PC-3 (cell line): ENCODE measurements around the gene SCO1. TPM values are rescaled to one million over a fixed set of nuclear protein-coding genes. Genes with fewer than 3 reads are reported as not detected.

Experiments
- ATAC-seq: fragments of 200-7000 bp; cut with Tn5 transposase; 2 replicates; pipeline ENCODE4 v1.9.1; 2020; ENCODE audit warnings: mild to moderate bottlenecking, moderate library complexity
- BruUV-seq: library from RNA; stranded (reverse); fragments of 400-500 nt; replicated peaks from 2 replicates; lab custom pipeline; 2021; lab: Mats Ljungman, UMichigan
- CTCF ChIA-PET: fragments of 300-600 bp; sonication (Branson Sonifier 250); formaldehyde crosslinking; loops from one replicate; lab custom pipeline; 2022; ENCODE audit warnings: antibody characterized with exemption; lab: Charles Lee
- POLR2A ChIA-PET: fragments of 300-600 bp; sonication (Branson Sonifier 250); formaldehyde crosslinking; loops from one replicate; lab custom pipeline; 2022; ENCODE audit warnings: antibody characterized with exemption; ENCODE audit not compliant: unreplicated experiment; lab: Charles Lee
- DNase-seq: peaks from one replicate; pipeline ENCODE4 v3.0.0-alpha.2; 2015
- H2AFZ ChIP-seq: fragments of 300-600 bp; sonication (generic); 2 replicates; pipeline ENCODE4 v1.6.0; 2016; ENCODE audit warnings: antibody characterized with exemption, low read length
- H3F3A ChIP-seq: fragments of 300-600 bp; sonication (generic); one replicate; pipeline ENCODE4 v1.6.0; 2017; ENCODE audit warnings: antibody characterized with exemption, low read length, control low read depth, mild to moderate bottlenecking; ENCODE audit not compliant: unreplicated experiment
- H3K27ac ChIP-seq: fragments of 300-600 bp; sonication (generic); 2 replicates; pipeline ENCODE4 v1.5.1; 2016; ENCODE audit warnings: mild to moderate bottlenecking, low read length
- H3K27me3 ChIP-seq: fragments of 300-600 bp; sonication (generic); 2 replicates; pipeline ENCODE4 v1.6.1; 2016; ENCODE audit warnings: low read length, mixed read lengths
- H3K36me3 ChIP-seq: fragments of 300-600 bp; sonication (generic); 2 replicates; pipeline ENCODE4 v1.6.1; 2016; ENCODE audit warnings: low read depth, mixed run types, low read length, mixed read lengths
- H3K4me1 ChIP-seq: fragments of 300-600 bp; sonication (generic); 2 replicates; pipeline ENCODE4 v1.5.1; 2016; ENCODE audit warnings: low read length; ENCODE audit not compliant: insufficient read depth
- H3K4me2 ChIP-seq: fragments of 300-600 bp; sonication (generic); 2 replicates; pipeline ENCODE4 v1.6.0; 2016; ENCODE audit warnings: low read length
- H3K4me3 ChIP-seq: fragments of 300-600 bp; sonication (generic); 2 replicates; pipeline ENCODE4 v1.5.1; 2016; ENCODE audit warnings: mild to moderate bottlenecking, low read length, mixed read lengths
- H3K79me2 ChIP-seq: fragments of 300-600 bp; sonication (generic); 2 replicates; pipeline ENCODE4 v1.6.1; 2017; ENCODE audit warnings: low read length, mixed read lengths
- H3K9ac ChIP-seq: fragments of 300-600 bp; sonication (generic); 2 replicates; pipeline ENCODE4 v1.6.0; 2016; ENCODE audit warnings: mild to moderate bottlenecking, low read length
- H3K9me2 ChIP-seq: fragments of 300-600 bp; sonication (generic); replicated peaks from 2 replicates; pipeline ENCODE4 v1.6.1; 2016; ENCODE audit warnings: mixed run types, low read length, mixed read lengths
- H3K9me3 ChIP-seq: fragments of 300-600 bp; sonication (generic); 2 replicates; pipeline ENCODE4 v1.6.1; 2016; ENCODE audit warnings: low read length, mixed read lengths
- H4K20me1 ChIP-seq: fragments of 300-600 bp; sonication (generic); 2 replicates; pipeline ENCODE4 v1.6.1; 2016; ENCODE audit warnings: low read length, mixed read lengths
- EZH2 ChIP-seq: fragments of 300-600 bp; sonication (generic); IDR thresholded peaks from one replicate; pipeline ENCODE4 v1.6.1; 2017; ENCODE audit warnings: antibody characterized with exemption, mild to moderate bottlenecking, low read length; ENCODE audit not compliant: unreplicated experiment
- EZH2phosphoT487 ChIP-seq: fragments of 300-600 bp; sonication (generic); IDR thresholded peaks from 2 replicates; pipeline ENCODE4 v1.6.1; 2018; ENCODE audit warnings: mild to moderate bottlenecking, antibody characterized with exemption, low read length, borderline replicate concordance
- intact Hi-C: fragments of 100-400 bp; cut with micrococcal nuclease; formaldehyde crosslinking; loops from 2 replicates; pipeline ENCODE4 v1.9.0; 2023
- total RNA-seq: library from RNA; depleted of rRNA; stranded (reverse); fragments of >200 nt; gene quantifications from 2 replicates; pipeline ENCODE4 v1.2.3, GENCODE V29; 2014
- TF ChIP-seq, protein P1 (sequence below): fragments of 300-600 bp; sonication (generic); conservative IDR thresholded peaks from 2 replicates; pipeline ENCODE4 v1.5.1; 2017; ENCODE audit warnings: antibody characterized with exemption, low read depth, mild to moderate bottlenecking, low read length

Gene SCO1
- total RNA-seq, 1 experiment from 2014 or later, result 59.7 TPM

DNA sequence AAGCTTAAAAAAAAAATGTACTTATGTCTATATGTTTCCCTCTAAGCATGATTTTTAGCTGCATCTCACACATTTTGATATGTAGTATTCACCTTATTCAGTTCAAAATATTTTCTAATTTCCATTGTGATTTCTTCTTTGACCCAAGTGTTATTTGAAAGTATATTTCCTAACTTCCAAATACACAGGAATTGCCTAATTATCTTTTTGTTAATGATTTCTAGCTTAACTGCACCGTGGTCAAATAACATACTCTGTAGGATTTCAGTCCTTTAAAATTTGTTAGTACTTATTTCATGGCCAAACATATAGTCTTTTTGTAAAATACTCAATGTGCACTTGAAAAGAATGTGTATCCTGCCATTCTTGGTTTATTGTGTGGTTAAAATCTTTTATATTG is 21.2 kb upstream of the SCO1 start:
- ChIA-PET CTCF (no interaction called here), POLR2A (no interaction called here)
- no peaks in the 10 kb centered on the region for H4K20me1 ChIP-seq

DNA sequence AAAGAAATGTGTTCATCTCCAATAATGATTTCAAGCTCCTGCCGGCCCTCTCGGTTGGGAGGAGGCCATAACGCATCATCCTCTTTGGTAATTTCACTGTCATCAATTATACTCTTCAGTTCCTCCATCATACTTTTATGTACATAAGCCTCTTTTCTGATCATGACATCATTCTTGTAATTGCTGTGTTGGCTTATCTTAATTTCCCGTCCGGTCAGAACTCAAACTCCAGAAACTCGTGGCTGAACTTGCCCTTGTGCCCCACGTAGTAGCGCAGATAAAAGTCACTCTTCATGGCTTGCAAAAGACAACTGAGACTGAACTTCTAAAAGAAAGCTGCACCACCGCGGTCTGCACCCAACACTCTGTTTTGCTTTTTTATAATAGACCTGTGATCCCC is 18.9 kb upstream of the SCO1 start:
- Histone ChIP-seq H3K4me3 (no peak overlapping the region), H4K20me1 (no peaks in the 10 kb centered on the region), H3K79me2 (no peaks in the 10 kb centered on the region), H3K27ac (no peak overlapping the region), H3K9me2 (no peaks in the 10 kb centered on the region), H2AFZ (no peak overlapping the region), H3K9ac (no peak overlapping the region), H3K4me1 (no peaks in the 10 kb centered on the region), H3K4me2 (no peak overlapping the region), H3F3A (no peaks in the 10 kb centered on the region), H3K27me3 (no peaks in the 10 kb centered on the region), H3K36me3 (0 out of 2 replicates have a peak, but pooled peaks cover 4% of the 10 kb centered on the region), H3K9me3 (no peaks in the 10 kb centered on the region)
- no peak for DNase-seq
- CTCF ChIA-PET, result no interaction called here
- no TSS peak for BruUV-seq
- ATAC-seq, result no peak
- intact Hi-C loops, result no loop called here
- TF ChIP-seq EZH2phosphoT487, result no peak
- no peak for TF ChIP-seq EZH2
- TF ChIP-seq, protein P1, sequence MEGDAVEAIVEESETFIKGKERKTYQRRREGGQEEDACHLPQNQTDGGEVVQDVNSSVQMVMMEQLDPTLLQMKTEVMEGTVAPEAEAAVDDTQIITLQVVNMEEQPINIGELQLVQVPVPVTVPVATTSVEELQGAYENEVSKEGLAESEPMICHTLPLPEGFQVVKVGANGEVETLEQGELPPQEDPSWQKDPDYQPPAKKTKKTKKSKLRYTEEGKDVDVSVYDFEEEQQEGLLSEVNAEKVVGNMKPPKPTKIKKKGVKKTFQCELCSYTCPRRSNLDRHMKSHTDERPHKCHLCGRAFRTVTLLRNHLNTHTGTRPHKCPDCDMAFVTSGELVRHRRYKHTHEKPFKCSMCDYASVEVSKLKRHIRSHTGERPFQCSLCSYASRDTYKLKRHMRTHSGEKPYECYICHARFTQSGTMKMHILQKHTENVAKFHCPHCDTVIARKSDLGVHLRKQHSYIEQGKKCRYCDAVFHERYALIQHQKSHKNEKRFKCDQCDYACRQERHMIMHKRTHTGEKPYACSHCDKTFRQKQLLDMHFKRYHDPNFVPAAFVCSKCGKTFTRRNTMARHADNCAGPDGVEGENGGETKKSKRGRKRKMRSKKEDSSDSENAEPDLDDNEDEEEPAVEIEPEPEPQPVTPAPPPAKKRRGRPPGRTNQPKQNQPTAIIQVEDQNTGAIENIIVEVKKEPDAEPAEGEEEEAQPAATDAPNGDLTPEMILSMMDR, result no peak
- POLR2A ChIA-PET, result no interaction called here

More for the DNA sequence above, 21.2 kb upstream of the SCO1 start:
- Histone ChIP-seq H3K79me2 (no peaks in the 10 kb centered on the region), H3K4me3 (no peak overlapping the region), H3K9me2 (no peaks in the 10 kb centered on the region), H3K9ac (no peak overlapping the region), H3K4me2 (no peak overlapping the region), H3F3A (no peaks in the 10 kb centered on the region), H3K36me3 (no peaks in the 10 kb centered on the region), H3K27me3 (no peaks in the 10 kb centered on the region), H3K4me1 (no peaks in the 10 kb centered on the region), H3K27ac (no peak overlapping the region), H3K9me3 (no peaks in the 10 kb centered on the region), H2AFZ (no peak overlapping the region)
- TF ChIP-seq, protein P1, result no peak
- TF ChIP-seq EZH2, result no peak
- no peak for TF ChIP-seq EZH2phosphoT487
- intact Hi-C loops, result no loop called here
- DNase-seq, result no peak
- no peak for ATAC-seq
- BruUV-seq, result no TSS peak

DNA sequence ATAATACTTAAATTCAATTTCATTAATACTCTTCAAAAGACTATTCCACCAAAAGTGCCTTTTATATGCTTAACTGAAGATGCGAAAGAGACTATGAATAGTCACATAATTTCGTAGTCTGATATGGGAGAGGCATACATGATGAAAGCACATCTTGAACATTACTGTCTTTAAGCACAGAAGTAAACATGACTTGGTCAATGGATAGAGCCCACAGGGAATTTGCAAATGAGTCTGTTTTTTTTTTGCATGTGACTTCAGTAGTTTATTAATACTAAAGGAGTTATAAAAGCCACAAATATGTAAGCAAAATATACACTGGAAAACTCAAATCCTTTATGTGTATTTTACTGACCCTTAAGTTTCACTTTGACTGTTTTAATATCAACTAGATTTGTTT is 16.0 kb upstream of the SCO1 start:
- Histone ChIP-seq H3K36me3 (0 out of 2 replicates have a peak, but pooled peaks cover 4% of the 10 kb centered on the region), H3K4me3 (no peak overlapping the region), H3K79me2 (no peaks in the 10 kb centered on the region), H3F3A (no peaks in the 10 kb centered on the region), H4K20me1 (no peaks in the 10 kb centered on the region), H3K9ac (no peak overlapping the region), H3K27ac (no peak overlapping the region), H2AFZ (no peak overlapping the region), H3K9me3 (no peaks in the 10 kb centered on the region), H3K4me1 (no peaks in the 10 kb centered on the region), H3K9me2 (no peaks in the 10 kb centered on the region), H3K27me3 (no peaks in the 10 kb centered on the region), H3K4me2 (no peak overlapping the region)
- TF ChIP-seq EZH2, result no peak
- intact Hi-C loops, result no loop called here
- no TSS peak for BruUV-seq
- CTCF ChIA-PET, result no interaction called here
- DNase-seq (no peak), ATAC-seq (no peak)
- POLR2A ChIA-PET, result no interaction called here
